GM12864 (cell line): ENCODE measurements around the gene ICE2.

ENCODE experiments used
- DNase-seq: peaks from one replicate; pipeline ENCODE4 v3.0.0-alpha.2; 2011; ENCODE audit warnings: low read depth
- H3K4me3 ChIP-seq: 2 replicates; pipeline ENCODE4 v1.5.1; 2011; ENCODE audit warnings: mild to moderate bottlenecking, low read depth, low read length, control low read depth
- CTCF ChIP-seq: IDR thresholded peaks from 2 replicates; pipeline ENCODE4 v1.5.1; 2011; ENCODE audit warnings: low read depth, mild to moderate bottlenecking, moderate library complexity, low read length, control low read depth, inconsistent platforms; ENCODE audit errors: missing control alignments

The ICE2 gene

GRCh38 chr15:60385620-60386552, 93.1 kb downstream of the ICE2 start:
- H3K4me3 ChIP-seq = no peak overlapping the region
- DNase-seq = no peak
- no peak for TF ChIP-seq CTCF

GRCh38 chr15:60384526-60385126, 94.3 kb downstream of the ICE2 start:
- no peak for TF ChIP-seq CTCF
- DNase-seq = no peak
- no peak overlapping the region for H3K4me3 ChIP-seq

GRCh38 chr15:60384053-60384452, 94.9 kb downstream of the ICE2 start:
- no peak for TF ChIP-seq CTCF
- no peak for DNase-seq
- H3K4me3 ChIP-seq = no peak overlapping the region

GRCh38 chr15:60382773-60383674, 95.9 kb downstream of the ICE2 start:
- TF ChIP-seq CTCF = no peak
- no peak overlapping the region for H3K4me3 ChIP-seq
- DNase-seq = no peak

- no peak for TF ChIP-seq CTCF
- no peak for DNase-seq
- H3K4me3 ChIP-seq = no peak overlapping the region
Observed at GRCh38 chr15:60381148-60381788, 97.7 kb downstream of the ICE2 start.

- no peak for DNase-seq
- TF ChIP-seq CTCF = no peak
- no peak overlapping the region for H3K4me3 ChIP-seq
Observed at GRCh38 chr15:60379525-60380274, 99.2 kb downstream of the ICE2 start.
